PC-3 (cell line): ENCODE results near the gene RRAGC. TPM values are rescaled to one million over a fixed set of nuclear protein-coding genes. Genes with fewer than 3 reads are reported as not detected.

Source experiments
- ATAC-seq: fragments of 200-7000 bp; cut with Tn5 transposase; 2 replicates; pipeline ENCODE4 v1.9.1; 2020; ENCODE audit warnings: mild to moderate bottlenecking, moderate library complexity
- BruUV-seq: library from RNA; stranded (reverse); fragments of 400-500 nt; replicated peaks from 2 replicates; lab custom pipeline; 2021; lab: Mats Ljungman, UMichigan
- CTCF ChIA-PET: fragments of 300-600 bp; sonication (Branson Sonifier 250); formaldehyde crosslinking; loops from one replicate; lab custom pipeline; 2022; ENCODE audit warnings: antibody characterized with exemption; lab: Charles Lee
- POLR2A ChIA-PET: fragments of 300-600 bp; sonication (Branson Sonifier 250); formaldehyde crosslinking; loops from one replicate; lab custom pipeline; 2022; ENCODE audit warnings: antibody characterized with exemption; ENCODE audit not compliant: unreplicated experiment; lab: Charles Lee
- DNase-seq: peaks from one replicate; pipeline ENCODE4 v3.0.0-alpha.2; 2015
- H2AFZ ChIP-seq: fragments of 300-600 bp; sonication (generic); 2 replicates; pipeline ENCODE4 v1.6.0; 2016; ENCODE audit warnings: antibody characterized with exemption, low read length
- H3F3A ChIP-seq: fragments of 300-600 bp; sonication (generic); one replicate; pipeline ENCODE4 v1.6.0; 2017; ENCODE audit warnings: antibody characterized with exemption, low read length, control low read depth, mild to moderate bottlenecking; ENCODE audit not compliant: unreplicated experiment
- H3K27ac ChIP-seq: fragments of 300-600 bp; sonication (generic); 2 replicates; pipeline ENCODE4 v1.5.1; 2016; ENCODE audit warnings: mild to moderate bottlenecking, low read length
- H3K27me3 ChIP-seq: fragments of 300-600 bp; sonication (generic); 2 replicates; pipeline ENCODE4 v1.6.1; 2016; ENCODE audit warnings: low read length, mixed read lengths
- H3K36me3 ChIP-seq: fragments of 300-600 bp; sonication (generic); 2 replicates; pipeline ENCODE4 v1.6.1; 2016; ENCODE audit warnings: low read depth, mixed run types, low read length, mixed read lengths
- H3K4me1 ChIP-seq: fragments of 300-600 bp; sonication (generic); 2 replicates; pipeline ENCODE4 v1.5.1; 2016; ENCODE audit warnings: low read length; ENCODE audit not compliant: insufficient read depth
- H3K4me2 ChIP-seq: fragments of 300-600 bp; sonication (generic); 2 replicates; pipeline ENCODE4 v1.6.0; 2016; ENCODE audit warnings: low read length
- H3K4me3 ChIP-seq: fragments of 300-600 bp; sonication (generic); 2 replicates; pipeline ENCODE4 v1.5.1; 2016; ENCODE audit warnings: mild to moderate bottlenecking, low read length, mixed read lengths
- H3K79me2 ChIP-seq: fragments of 300-600 bp; sonication (generic); 2 replicates; pipeline ENCODE4 v1.6.1; 2017; ENCODE audit warnings: low read length, mixed read lengths
- H3K9ac ChIP-seq: fragments of 300-600 bp; sonication (generic); 2 replicates; pipeline ENCODE4 v1.6.0; 2016; ENCODE audit warnings: mild to moderate bottlenecking, low read length
- H3K9me2 ChIP-seq: fragments of 300-600 bp; sonication (generic); replicated peaks from 2 replicates; pipeline ENCODE4 v1.6.1; 2016; ENCODE audit warnings: mixed run types, low read length, mixed read lengths
- H3K9me3 ChIP-seq: fragments of 300-600 bp; sonication (generic); 2 replicates; pipeline ENCODE4 v1.6.1; 2016; ENCODE audit warnings: low read length, mixed read lengths
- H4K20me1 ChIP-seq: fragments of 300-600 bp; sonication (generic); 2 replicates; pipeline ENCODE4 v1.6.1; 2016; ENCODE audit warnings: low read length, mixed read lengths
- CTCF ChIP-seq: fragments of 300-600 bp; sonication (generic); conservative IDR thresholded peaks from 2 replicates; pipeline ENCODE4 v1.5.1; 2017; ENCODE audit warnings: antibody characterized with exemption, low read depth, mild to moderate bottlenecking, low read length
- EZH2 ChIP-seq: fragments of 300-600 bp; sonication (generic); IDR thresholded peaks from one replicate; pipeline ENCODE4 v1.6.1; 2017; ENCODE audit warnings: antibody characterized with exemption, mild to moderate bottlenecking, low read length; ENCODE audit not compliant: unreplicated experiment
- EZH2phosphoT487 ChIP-seq: fragments of 300-600 bp; sonication (generic); IDR thresholded peaks from 2 replicates; pipeline ENCODE4 v1.6.1; 2018; ENCODE audit warnings: mild to moderate bottlenecking, antibody characterized with exemption, low read length, borderline replicate concordance
- intact Hi-C: fragments of 100-400 bp; cut with micrococcal nuclease; formaldehyde crosslinking; loops from 2 replicates; pipeline ENCODE4 v1.9.0; 2023
- total RNA-seq: library from RNA; depleted of rRNA; stranded (reverse); fragments of >200 nt; gene quantifications from 2 replicates; pipeline ENCODE4 v1.2.3, GENCODE V29; 2014

RRAGC gene
- total RNA-seq, 1 experiment from 2014 or later, result 7.0 TPM

GRCh38 chr1:38881487-38881886 is 21.9 kb upstream of the RRAGC start, which contains the start of gene GJA9:
TSS of gene GJA9 (minus strand) at chr1:38881587. CDS start at chr1:38876098, 5,489 bp downstream.
- H3K27ac ChIP-seq, result no peak within 1 kb of the TSS
- H3K79me2 ChIP-seq, result no peaks in the 10 kb centered on the region
- intact Hi-C loops, result no loop called here
- H3K4me3 ChIP-seq, result no peak within 1 kb of the TSS
- H3K9me2 ChIP-seq, result no peaks in the 10 kb centered on the region
- no peaks in the 10 kb centered on the region for H3F3A ChIP-seq
- ATAC-seq, result no peak
- H2AFZ ChIP-seq, result no peak within 1 kb of the TSS
- no peaks in the 10 kb centered on the region for H3K9me3 ChIP-seq
- no peaks in the 10 kb centered on the region for H4K20me1 ChIP-seq
- H3K9ac ChIP-seq, result no peak within 1 kb of the TSS
- TF ChIP-seq CTCF (no peak), EZH2 (no peak), EZH2phosphoT487 (no peak)
- no peak within 1 kb of the TSS for H3K4me2 ChIP-seq
- peaks cover 9% of the 10 kb centered on the region for H3K4me1 ChIP-seq
- DNase-seq, result no peak
- BruUV-seq, result no TSS peak
- no peaks in the 10 kb centered on the region for H3K36me3 ChIP-seq
- ChIA-PET CTCF (no interaction called here), POLR2A (no interaction called here)
- no peaks in the 10 kb centered on the region for H3K27me3 ChIP-seq

GRCh38 chr1:38875811-38876210 is 16.2 kb upstream of the RRAGC start:
- intact Hi-C loops, result no loop called here
- H3K4me3 ChIP-seq, result no peak overlapping the region
- H4K20me1 ChIP-seq, result no peaks in the 10 kb centered on the region
- no peak overlapping the region for H3K4me2 ChIP-seq
- POLR2A ChIA-PET, result no interaction called here
- ATAC-seq (no peak), DNase-seq (no peak)
- H3K9ac ChIP-seq, result no peak overlapping the region
- peaks cover 17% of the 10 kb centered on the region for H3K79me2 ChIP-seq
- H3K9me3 ChIP-seq, result no peaks in the 10 kb centered on the region
- CTCF ChIA-PET, result no interaction called here
- H3F3A ChIP-seq, result no peaks in the 10 kb centered on the region
- TF ChIP-seq EZH2 (no peak), EZH2phosphoT487 (no peak), CTCF (no peak)
- H3K4me1 ChIP-seq, result peaks cover 14% of the 10 kb centered on the region; the same call in 1 of the 2 replicates
- no peak overlapping the region for H3K27ac ChIP-seq
- H3K27me3 ChIP-seq, result no peaks in the 10 kb centered on the region
- no peaks in the 10 kb centered on the region for H3K9me2 ChIP-seq
- H3K36me3 ChIP-seq, result no peaks in the 10 kb centered on the region
- no peak overlapping the region for H2AFZ ChIP-seq
- BruUV-seq, result no TSS peak
